Liver (tissue), 9 donors: Measurements from ENCODE around the gene LRRTM4. TPM values are rescaled to one million over a fixed set of nuclear protein-coding genes. Genes with fewer than 3 reads are reported as not detected.

Experiments
- DNase-seq: peaks from one replicate; pipeline ENCODE4 v3.0.0-alpha.2; 2017; ENCODE audit warnings: low spot score
- H3K27ac ChIP-seq, 2 donors: one replicate each; pipeline ENCODE4 v1.7.0; 2013; ENCODE audit warnings: inconsistent platforms in 2 of 2, low read length in 2 of 2, control low read depth in 1 of 2, low read depth in 1 of 2, mild to moderate bottlenecking in 1 of 2
- H3K27me3 ChIP-seq, 4 donors: one replicate each; pipeline versions ENCODE4 v1.6.1 to v1.7.0; 2013; ENCODE audit warnings: low read length in 3 of 4, inconsistent platforms in 1 of 4, mild to moderate bottlenecking in 1 of 4, moderate library complexity in 1 of 4; ENCODE audit not compliant: control insufficient read depth in 4 of 4, insufficient read depth in 4 of 4
- H3K36me3 ChIP-seq, 4 donors: one replicate each; pipeline versions ENCODE4 v1.6.1 to v1.7.0; 2013; ENCODE audit warnings: low read length in 3 of 4, mild to moderate bottlenecking in 3 of 4, low read depth in 1 of 4, moderate library complexity in 1 of 4; ENCODE audit not compliant: control insufficient read depth in 4 of 4, insufficient read depth in 3 of 4
- H3K4me1 ChIP-seq, 4 donors: one replicate each; pipeline versions ENCODE4 v1.6.1 to v1.7.0; 2013; ENCODE audit warnings: low read length in 3 of 4, mild to moderate bottlenecking in 3 of 4, moderate library complexity in 1 of 4; ENCODE audit not compliant: control insufficient read depth in 4 of 4, insufficient read depth in 4 of 4
- H3K4me3 ChIP-seq, 3 donors: one replicate each; pipeline versions ENCODE4 v1.6.1 to v1.7.0; 2013; ENCODE audit warnings: low read length in 3 of 3, control low read depth in 1 of 3, low read depth in 1 of 3, mild to moderate bottlenecking in 1 of 3
- H3K9ac ChIP-seq, 2 donors: one replicate each; pipeline ENCODE4 v1.7.0; 2013; ENCODE audit warnings: low read length in 2 of 2, mild to moderate bottlenecking in 2 of 2, moderate library complexity in 2 of 2, control low read depth in 1 of 2, low read depth in 1 of 2
- H3K9me3 ChIP-seq, 4 donors: one replicate each; pipeline versions ENCODE4 v1.6.1 to v1.7.0; 2013; ENCODE audit warnings: low read length in 3 of 4; ENCODE audit not compliant: control insufficient read depth in 4 of 4
- ATF3 ChIP-seq: IDR thresholded peaks from 2 replicates; pipeline ENCODE4 v1.6.1; 2016; ENCODE audit warnings: antibody characterized with exemption
- CTCF ChIP-seq: fragments of 150-350 bp; IDR thresholded peaks from 2 replicates; pipeline ENCODE4 v1.5.1; 2017; ENCODE audit warnings: improper control_type of control experiment, low read depth, low read length; ENCODE audit not compliant: missing input control
- EGR1 ChIP-seq, 2 donors: IDR thresholded peaks; 2 replicates each; pipeline ENCODE4 v1.6.1; 2016 to 2018; ENCODE audit warnings: antibody characterized with exemption in 2 of 2, low read depth in 2 of 2
- FOXA1 ChIP-seq: IDR thresholded peaks from 2 replicates; pipeline ENCODE4 v1.6.1; 2016; ENCODE audit warnings: antibody characterized with exemption
- FOXA2 ChIP-seq: IDR thresholded peaks from 2 replicates; pipeline ENCODE4 v1.6.1; 2016; ENCODE audit warnings: antibody characterized with exemption
- GABPA ChIP-seq, 2 donors: IDR thresholded peaks in 1 of 2; conservative IDR thresholded peaks in 1 of 2; 2 replicates each; pipeline ENCODE4 v1.6.1; 2016; ENCODE audit warnings: antibody characterized with exemption in 2 of 2, mild to moderate bottlenecking in 1 of 2, moderate library complexity in 1 of 2
- HNF4A ChIP-seq, 2 donors: conservative IDR thresholded peaks; 2 replicates each; pipeline ENCODE4 v1.6.1; 2016; ENCODE audit warnings: antibody characterized with exemption in 2 of 2, mild to moderate bottlenecking in 2 of 2
- HNF4G ChIP-seq: IDR thresholded peaks from 2 replicates; pipeline ENCODE4 v1.6.1; 2016; ENCODE audit warnings: antibody characterized with exemption
- JUND ChIP-seq, 2 donors: IDR thresholded peaks; 2 replicates each; pipeline ENCODE4 v1.6.1; 2016; ENCODE audit warnings: antibody characterized with exemption in 2 of 2
- NR2F2 ChIP-seq: IDR thresholded peaks from 2 replicates; pipeline ENCODE4 v1.6.1; 2016; ENCODE audit warnings: antibody characterized with exemption
- RAD21 ChIP-seq, 2 donors: IDR thresholded peaks; 2 replicates each; pipeline ENCODE4 v1.6.1; 2016; ENCODE audit warnings: antibody characterized with exemption in 2 of 2, mild to moderate bottlenecking in 2 of 2
- REST ChIP-seq: IDR thresholded peaks from 2 replicates; pipeline ENCODE4 v1.6.1; 2016; ENCODE audit warnings: antibody characterized with exemption, mild to moderate bottlenecking
- RXRA ChIP-seq, 2 donors: IDR thresholded peaks; 2 replicates each; pipeline ENCODE4 v1.6.1; 2017 to 2018; ENCODE audit warnings: antibody characterized with exemption in 2 of 2, mild to moderate bottlenecking in 1 of 2
- SP1 ChIP-seq: IDR thresholded peaks from 2 replicates; pipeline ENCODE4 v1.6.1; 2018; ENCODE audit warnings: antibody characterized with exemption, mild to moderate bottlenecking
- WGBS: extraction: QIAGEN DNeasy Blood & Tissue Kit; methylation state at CpG from one replicate; pipeline ENCODE4 v1.1.7; 2013; 5-methylcytosine and 5-hydroxymethylcytosine counted together
- polyA plus RNA-seq, 2 donors: library from polyadenylated mRNA; stranded (reverse) in 1 of 2; unstranded in 1 of 2; fragments of 200-250 nt in 1 of 2; fragments of >200 nt in 1 of 2; fragmentation: Nextera tagmentation in 1 of 2; extraction: Ambion mirVana in 1 of 2; gene quantifications; one replicate each; pipeline versions ENCODE4 v1.2.1 to v1.2.3, GENCODE V29; 2013 to 2015
- total RNA-seq, 2 donors: library from RNA; depleted of rRNA; stranded (reverse); fragments of >200 nt; gene quantifications; one replicate each; pipeline ENCODE4 v1.2.3, GENCODE V29; 2014
- TF ChIP-seq, protein P1 (sequence below): IDR thresholded peaks from 2 replicates; pipeline ENCODE4 v1.6.1; 2016; ENCODE audit warnings: antibody characterized with exemption
- TF ChIP-seq, protein P2 (sequence below): IDR thresholded peaks from 2 replicates; pipeline ENCODE4 v1.6.1; 2016; ENCODE audit warnings: antibody characterized with exemption
- donor health status: healthy.
- donor health status: healthy.
- donor health status: healthy.
- donor health status: healthy.
- donor health status: healthy.

Gene LRRTM4
- total and polyA plus RNA-seq, 4 donors, result 0.06 to 0.09 (median 0.08) TPM; not detected in 1

DNA sequence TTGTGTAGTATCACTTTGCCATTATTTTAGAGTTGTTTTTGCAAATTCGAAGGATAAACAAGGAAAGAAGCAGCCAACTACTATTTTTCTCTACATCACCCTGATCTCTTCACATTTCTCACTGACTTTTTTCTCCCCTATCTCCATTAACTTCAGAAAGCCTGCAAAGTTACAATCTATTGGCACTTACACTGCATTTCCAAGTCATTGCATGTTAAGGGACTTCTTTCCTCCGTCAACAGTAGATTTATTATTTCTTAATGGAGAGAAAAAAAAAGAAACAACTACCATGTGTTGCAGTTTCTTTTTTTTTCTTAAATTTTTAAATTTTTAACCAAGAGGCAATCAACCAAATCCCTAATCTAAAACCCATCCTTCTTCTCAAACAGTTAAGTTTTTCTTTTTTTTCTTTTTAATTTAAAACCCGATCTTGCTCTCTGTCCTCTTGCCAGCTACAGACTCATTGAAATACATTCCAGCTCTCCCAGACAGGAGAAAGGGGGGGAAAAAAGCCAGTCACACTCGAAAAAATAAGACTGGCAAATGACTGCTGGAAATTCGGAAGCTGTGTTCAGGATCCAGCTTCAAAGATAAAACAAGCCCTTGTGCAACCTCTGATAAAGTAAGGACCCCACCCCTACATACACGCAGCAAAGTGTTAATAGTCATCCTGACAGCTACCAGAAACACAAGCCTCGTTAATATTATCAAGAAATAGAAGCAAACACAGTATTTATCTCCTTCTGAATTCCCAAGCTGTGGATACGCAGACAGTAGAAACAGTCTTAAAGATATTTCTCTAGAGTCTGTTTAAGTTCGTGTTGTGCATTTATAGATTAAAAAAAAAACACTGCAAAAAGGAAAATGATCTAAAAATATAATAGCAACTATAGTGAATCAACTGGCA lies 1.3 kb downstream of the LRRTM4 start:
- no peak overlapping the region for H3K27ac ChIP-seq
- DNase-seq, result no peak
- no peaks in the 10 kb centered on the region for H3K36me3 ChIP-seq
- 28% methylated on average over 9 of the region's 9 CpGs for WGBS
- peak overlapping the region in 1 of 3 donors; percentile 26 for H3K4me3 ChIP-seq
- TF ChIP-seq JUND (IDR thresholded peaks at IDR 0.05) (no peak), FOXA2 (no peak), REST (no peak), RXRA (IDR thresholded peaks at IDR 0.05) (no peak), HNF4A (conservative IDR thresholded peaks at IDR 0.05) (no peak), CTCF (no peak), GABPA (IDR thresholded peaks at IDR 0.05 in 1 of 2, conservative IDR thresholded peaks at IDR 0.05 in 1 of 2) (no peak), FOXA1 (no peak), ATF3 (no peak), RAD21 (IDR thresholded peaks at IDR 0.05) (no peak), SP1 (no peak), HNF4G (no peak), EGR1 (IDR thresholded peaks at IDR 0.05; ENCODE audit: low read depth in 2 of 2) (no peak), NR2F2 (no peak)
- TF ChIP-seq, protein P1, sequence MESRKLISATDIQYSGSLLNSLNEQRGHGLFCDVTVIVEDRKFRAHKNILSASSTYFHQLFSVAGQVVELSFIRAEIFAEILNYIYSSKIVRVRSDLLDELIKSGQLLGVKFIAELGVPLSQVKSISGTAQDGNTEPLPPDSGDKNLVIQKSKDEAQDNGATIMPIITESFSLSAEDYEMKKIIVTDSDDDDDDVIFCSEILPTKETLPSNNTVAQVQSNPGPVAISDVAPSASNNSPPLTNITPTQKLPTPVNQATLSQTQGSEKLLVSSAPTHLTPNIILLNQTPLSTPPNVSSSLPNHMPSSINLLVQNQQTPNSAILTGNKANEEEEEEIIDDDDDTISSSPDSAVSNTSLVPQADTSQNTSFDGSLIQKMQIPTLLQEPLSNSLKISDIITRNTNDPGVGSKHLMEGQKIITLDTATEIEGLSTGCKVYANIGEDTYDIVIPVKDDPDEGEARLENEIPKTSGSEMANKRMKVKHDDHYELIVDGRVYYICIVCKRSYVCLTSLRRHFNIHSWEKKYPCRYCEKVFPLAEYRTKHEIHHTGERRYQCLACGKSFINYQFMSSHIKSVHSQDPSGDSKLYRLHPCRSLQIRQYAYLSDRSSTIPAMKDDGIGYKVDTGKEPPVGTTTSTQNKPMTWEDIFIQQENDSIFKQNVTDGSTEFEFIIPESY, result no peak
- TF ChIP-seq, protein P2, sequence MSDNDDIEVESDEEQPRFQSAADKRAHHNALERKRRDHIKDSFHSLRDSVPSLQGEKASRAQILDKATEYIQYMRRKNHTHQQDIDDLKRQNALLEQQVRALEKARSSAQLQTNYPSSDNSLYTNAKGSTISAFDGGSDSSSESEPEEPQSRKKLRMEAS, result no peak
- H3K9me3 ChIP-seq, result no peaks in the 10 kb centered on the region
- peaks cover 0 to 14% (median 13%) of the 10 kb centered on the region in 4 donors for H3K4me1 ChIP-seq
- no peaks in the 10 kb centered on the region for H3K27me3 ChIP-seq
- H3K9ac ChIP-seq, result no peak overlapping the region
